ENCODE data around the gene ALDH3B2.
"Not testable (repeated sequence)": the region's sequence is repeated elsewhere in the genome, so short reads cannot be mapped to it uniquely, and the experiment has no call there.

The ALDH3B2 gene

DNA sequence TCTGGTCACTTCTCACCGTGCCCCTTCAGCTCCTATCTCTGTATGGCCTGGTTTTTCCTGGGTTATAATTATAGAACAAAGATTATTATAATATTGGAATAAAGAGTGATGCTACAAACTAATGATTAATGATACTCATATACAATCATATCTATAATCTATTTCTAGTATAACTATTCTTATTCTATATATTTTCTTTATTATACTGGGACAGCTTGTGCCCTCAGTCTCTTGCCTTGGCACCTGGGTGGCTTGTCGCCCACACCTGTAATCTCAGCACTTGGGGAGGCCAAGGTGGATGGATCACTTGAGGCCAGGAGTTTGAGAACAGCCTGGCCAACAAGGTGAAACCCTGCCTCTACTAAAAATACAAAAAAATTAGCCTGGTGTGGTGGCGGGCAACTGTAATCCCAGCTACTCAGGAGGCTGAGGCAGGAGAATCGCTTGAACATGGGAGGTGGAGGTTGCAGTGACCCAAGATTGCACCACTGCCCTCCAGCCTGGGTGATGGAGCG, 14.7 kb downstream of the ALDH3B2 start:
- not testable (repeated sequence) for DNase-seq

DNA sequence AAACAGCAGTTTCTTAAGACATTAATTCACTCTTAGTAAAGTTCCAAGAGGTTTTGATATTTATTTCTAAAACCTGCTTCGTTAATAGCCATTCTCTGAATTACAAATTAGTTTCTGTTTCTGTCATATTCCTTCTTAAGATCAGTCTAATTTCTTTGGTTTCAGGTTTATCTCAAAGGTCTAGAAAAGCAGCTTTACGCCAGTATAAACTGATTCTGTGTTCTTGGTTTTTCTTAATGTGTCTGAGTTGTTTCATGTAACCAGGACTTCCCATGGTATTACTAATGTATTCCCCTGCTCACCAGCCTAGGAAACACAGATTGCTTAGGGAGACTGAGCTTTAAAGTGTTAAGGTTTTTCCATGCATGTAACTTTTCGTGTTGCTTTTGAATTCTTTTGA, 17.1 kb downstream of the ALDH3B2 start:
- DNase-seq, result no peak

DNA sequence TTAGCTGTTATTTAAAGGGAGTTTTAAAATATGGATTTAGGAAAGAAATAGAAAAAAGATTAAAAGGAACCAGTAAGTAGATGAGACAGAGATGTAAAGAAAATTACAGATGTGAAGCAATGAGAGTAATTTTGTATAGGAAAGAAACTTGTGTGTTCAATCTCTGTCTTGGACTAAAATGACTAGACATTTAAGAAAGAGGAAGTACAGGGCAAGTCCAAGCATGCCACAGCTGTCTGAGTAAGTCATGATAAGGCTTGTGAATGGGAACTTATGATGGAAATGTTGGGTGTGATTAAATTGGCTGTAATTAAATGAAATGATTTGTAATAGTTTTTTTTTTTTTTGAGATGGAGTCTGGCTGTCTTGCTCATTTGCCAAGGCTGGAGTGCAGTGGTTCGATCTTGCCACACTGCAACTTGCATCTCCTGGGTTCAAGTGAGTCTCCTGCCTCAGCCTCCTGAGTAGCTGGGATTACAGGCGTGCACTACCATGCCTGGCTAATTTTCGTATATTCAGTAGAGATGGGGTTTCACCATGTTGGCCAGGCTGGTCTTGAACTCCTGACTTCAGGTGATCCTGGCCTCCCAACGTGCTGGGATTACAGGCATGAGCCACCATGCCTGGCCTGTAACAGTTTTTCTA, 18.0 kb downstream of the ALDH3B2 start:
- no peak for DNase-seq

DNA sequence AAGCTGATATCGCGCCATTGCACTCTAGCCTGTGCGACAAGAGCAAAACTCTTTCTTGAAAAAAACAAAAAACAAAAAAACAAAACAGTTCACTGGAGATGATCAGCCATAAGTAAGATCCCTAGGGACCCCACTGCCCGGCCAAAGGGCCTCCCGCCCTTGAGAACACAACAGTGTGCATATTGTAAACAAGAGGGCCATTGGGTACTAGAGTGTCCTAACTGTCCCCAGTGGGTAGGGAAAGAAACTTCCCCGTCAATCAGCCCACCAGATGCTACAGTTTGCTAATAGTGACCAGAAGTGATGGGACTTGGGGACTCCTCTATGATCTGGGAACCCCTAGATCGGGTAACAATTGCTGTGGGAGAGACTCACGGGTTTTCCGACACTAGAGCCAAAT, 20.2 kb downstream of the ALDH3B2 start:
- DNase-seq, result no peak

DNA sequence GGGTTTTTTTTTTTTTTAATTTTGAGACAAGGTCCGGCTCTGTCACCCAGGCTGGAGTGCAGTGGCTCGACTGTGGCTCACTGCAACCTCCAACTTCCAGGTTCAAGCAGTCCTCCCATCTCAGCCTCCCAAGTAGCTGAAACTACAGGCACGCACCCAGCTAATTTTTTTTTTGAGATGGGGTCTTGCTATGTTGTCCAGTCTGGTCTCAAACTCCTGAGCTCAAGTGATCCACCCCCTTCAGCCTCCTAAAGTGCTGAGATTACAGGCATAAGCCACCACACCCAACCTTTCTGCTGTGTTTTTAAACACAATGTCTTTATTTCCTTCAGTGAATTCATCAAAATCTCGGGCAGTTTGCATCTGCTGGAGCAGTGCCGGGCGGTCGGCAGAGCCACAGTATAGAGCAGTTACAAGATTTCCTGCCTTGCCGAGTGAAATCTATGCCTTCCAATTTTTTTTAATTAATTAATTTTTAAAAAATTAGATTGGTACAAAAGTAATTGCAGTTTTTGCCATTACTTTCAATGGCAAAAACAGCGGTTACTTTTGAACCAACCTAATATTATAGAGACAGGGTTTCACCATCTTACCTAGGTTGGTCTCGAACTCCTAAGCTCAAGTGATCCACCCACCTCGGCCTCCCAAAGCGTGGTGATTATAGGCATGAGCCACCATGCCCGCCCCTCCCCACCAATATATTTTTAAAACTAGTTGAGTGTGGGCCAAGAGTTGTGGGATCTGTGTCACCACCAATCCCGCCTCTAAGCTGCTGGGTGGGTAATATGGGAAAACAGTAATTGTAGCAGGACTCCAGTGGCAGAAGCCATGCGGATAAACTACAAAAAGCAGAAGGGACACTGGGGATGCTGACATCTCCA, 21.2 kb downstream of the ALDH3B2 start:
- no peak for DNase-seq

DNA sequence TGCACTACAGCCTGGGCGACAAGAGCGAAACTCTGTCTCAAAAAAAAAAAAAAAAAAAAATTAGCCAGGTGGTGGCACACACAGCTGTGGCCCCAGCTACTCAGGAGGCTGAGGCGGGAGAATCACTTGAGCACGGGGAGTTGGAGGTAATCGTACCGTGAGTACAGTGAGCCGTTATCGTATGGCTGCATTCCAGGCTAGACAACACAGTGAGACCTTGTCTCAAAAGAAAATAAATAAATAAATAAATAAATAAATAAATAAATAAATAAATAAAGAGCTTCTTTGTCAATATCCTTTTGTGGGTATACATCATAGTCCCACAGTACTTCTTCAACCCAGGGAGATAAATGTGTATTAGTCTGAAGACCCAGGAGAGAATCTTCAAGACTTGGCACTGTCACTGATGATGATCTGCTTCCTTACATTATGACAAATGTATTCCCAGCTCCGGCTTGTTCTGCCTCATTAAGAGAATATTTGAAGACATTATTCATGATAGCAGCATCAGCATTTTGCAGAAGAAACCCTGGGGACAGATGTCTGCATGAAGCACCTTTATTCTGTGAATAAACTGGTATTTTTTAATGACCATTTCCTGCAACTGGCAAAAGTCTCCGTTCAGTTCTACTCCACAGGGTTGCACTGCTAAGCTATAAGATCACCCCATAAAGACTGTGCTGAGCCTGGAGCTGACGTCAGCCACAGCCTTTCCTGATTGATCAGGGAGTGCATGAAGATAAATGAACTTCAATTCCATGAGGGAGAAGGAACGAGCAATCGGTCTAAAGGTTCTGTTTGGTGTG, 22.2 kb downstream of the ALDH3B2 start:
- no peak for DNase-seq

DNA sequence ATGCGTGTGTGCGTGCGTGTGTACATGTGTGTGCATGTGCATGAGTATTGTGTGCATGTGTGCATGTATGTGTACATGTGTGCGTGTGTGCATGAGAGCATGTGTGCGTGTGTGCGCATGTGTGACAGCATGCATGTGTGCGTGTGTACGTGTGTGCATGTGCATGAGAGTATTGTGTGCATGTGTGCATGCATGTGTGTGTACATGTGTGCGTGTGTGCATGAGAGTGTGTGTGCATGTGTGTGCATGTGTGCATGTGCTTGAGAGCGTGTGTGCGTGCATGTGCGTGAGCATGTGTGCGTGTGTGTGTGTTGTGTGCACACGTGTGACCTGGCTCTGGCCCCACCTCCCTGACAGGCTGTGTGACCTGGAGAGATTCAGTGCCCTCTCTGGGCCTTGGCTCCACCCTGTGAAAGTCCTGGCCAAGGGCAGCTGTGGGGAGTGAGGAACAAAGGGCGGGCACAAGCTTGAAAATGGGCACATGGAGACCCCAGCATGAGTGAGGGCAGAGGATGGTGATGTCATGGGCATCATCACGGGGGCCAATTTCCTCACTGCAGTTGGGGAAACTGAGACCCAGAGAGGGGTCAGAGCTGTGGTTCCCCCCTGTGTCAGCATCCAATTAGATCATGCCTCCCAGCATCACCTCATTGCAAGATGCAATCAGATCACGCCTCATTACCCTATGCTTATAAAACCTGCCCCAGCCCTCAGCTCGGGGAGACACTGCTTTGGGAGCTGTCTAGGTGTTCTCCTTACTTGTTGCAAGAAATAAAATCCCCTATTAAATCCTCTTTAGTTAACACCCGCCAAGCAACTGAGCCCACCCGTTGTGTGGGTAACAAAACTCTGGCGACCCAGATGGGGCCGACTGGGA, 24.6 kb downstream of the ALDH3B2 start:
- no peak for DNase-seq

DNA sequence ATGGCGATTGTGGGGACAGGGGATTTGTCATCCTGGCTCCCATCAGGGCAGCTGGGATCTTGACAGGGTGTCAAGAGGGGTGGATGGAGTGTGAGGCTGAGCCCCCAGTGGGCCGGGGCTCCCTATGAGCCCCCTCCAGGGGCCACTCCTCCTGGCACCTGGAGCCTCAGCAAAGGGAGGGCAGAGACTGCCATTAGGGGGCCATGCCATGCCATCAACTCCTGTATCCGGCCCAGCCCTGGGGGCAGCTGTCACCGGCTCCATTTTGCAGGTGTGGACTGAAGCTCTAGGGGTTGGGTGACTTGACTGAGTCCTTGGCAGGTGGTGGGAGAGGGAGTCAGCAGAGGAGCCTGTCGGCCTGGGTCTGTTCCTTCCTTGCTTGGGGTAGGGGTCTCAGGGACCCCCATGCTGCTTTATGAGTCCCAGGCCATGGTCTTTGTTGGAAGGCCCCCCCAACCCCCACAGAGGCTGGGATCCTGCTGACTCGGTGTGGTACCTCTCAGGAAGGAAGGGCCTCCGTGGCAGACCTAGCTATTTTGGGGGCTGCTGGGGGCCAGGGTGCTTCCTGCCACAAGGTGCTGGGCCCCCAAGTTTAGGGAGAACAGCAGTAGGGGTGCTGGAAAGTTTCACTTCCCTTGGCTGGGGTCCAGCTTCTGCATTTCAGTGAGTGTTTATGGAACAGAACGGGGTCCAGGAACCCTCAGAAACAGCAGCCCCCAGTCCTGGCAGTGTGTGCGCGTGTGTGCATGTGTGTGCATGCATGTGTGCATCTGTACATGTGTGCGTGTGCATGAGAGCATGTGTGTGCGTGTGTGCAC, 25.4 kb downstream of the ALDH3B2 start:
- DNase-seq, result no peak

DNA sequence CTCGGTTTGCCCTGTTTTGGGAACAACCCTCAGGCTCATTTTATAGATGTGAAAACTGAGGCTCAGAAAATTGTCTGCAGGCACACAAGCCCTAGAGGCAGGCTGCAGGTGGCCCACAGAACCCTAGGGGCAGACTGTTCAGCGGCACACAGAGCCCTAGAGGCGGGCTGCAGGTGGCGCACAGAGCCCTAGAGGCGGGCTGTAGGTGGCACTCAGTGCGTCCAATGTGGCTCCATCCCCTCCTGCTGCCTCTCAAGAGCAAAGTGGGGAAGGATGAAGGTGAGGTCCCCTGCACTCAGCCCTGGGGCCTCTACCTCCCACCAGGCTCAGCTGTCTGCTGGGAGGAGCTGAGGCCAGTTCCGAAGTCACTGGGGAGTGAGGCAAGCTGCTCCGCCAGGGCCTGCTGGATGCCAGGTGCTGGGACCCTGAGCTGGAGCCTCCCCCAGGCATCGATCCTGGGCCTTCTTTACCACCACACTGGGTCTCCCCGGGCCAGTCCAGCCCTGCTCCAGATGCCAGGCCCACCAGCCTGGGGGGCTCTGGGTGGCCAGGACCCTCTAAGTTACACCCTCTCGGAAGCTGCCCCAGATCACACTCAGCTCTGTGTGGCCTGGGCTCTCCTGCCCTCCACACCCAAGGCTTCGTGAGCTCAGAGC, 26.2 kb downstream of the ALDH3B2 start:
- no peak for DNase-seq

DNA sequence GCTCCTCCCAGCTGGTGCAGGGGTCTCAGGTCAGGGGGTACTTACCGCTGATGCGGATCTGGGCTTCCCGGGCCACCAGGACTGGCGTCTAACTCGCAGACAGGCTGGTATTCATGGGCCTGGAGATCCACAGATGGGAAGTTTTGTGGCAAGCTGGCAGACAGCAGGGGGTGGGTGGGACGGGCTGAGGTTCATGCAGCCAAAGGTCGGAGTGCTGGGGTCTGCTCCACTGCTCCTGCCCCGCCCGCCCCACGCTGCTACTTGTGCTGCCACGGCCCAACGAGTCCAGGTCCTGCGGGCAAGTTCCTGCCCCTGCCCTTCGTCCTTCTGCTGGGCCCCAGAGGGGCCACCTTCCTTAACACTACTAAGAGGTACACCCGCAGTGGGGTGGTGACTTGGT, 27.0 kb downstream of the ALDH3B2 start:
- no peak for DNase-seq

DNA sequence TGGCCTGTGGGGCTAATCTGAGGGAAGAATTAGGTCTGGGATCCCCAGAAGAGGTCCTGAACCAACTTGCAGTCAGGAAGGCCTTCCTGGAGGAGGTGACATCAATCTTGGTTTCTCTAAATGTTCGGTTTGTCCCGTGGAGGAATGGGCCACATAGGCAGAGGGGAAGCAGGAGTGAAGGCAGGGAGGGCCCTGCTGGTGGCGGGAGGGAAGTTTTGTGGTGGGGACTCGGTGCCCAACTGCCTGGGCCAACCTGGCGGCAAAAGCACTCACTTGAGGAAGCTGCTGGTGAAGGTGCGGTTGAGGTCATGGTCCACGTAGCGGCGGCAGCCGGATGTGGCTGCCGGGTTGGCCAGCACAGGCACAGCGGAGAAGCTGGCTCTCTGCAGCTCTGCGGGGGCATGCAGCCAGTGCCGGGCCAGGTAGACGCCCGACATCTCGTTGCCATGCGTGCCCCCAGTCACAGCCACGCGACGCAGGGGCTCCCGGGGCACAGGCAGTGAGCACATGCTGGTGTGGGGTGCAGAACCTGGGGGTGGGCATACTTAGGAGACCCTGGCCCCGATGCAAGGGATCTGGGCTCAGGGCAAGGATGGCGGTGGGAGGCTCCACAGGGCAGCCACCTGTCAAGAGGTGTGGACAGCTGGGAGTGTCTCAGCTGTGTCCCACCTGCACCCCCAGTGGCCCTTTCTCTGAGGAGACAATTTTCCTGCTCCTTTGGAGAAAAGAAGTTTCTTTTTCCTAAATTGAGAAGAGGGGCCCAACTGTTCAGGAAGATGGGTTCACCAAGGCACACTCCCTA, 27.7 kb downstream of the ALDH3B2 start:
- no peak for DNase-seq

DNA sequence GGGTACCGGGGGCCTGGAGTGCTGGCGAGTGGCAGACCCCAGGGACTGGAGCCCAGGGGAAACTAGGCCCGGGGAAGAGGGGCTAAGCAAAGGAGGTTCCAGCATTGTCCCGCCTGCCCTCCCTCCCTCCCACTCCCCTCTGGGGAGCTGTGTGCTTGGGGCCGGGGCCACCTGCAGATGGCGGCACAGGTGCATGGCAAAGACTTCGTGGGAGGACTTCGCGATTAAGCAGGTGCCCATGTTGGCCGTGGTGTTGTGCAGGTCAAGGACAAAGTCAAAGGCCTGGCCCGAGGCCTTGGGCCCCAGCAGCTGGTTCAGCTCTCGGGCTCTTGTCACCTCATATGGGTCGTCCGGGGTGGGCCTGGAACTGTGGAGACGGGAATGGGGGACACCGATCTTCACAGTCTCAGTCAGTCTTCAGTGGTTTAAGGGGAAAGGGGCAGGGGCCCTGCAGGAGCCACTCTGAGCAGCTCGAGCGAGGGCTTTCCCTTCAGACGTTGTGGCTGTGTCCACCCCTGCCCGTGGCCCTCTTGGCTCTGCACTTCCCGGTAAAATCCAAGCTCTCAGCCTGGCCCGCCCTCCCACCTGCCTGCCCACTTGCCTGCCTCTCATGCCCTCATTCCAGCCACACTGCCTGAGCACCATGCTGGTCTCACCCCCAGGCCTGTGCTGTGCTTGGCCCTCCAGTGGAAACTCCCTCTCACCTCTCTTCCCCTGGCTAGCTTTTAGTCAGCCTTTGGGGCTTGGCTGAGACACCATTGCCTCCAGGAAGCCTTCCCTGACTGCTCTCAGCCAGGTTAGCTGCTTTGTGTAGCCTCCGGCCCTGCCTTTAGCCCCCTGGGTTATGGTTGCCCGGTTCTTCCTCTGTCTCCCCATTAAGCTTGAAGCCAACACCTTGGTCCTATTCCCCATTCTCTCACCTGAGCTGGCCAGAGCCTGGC, 28.6 kb downstream of the ALDH3B2 start:
- DNase-seq, result no peak

DNA sequence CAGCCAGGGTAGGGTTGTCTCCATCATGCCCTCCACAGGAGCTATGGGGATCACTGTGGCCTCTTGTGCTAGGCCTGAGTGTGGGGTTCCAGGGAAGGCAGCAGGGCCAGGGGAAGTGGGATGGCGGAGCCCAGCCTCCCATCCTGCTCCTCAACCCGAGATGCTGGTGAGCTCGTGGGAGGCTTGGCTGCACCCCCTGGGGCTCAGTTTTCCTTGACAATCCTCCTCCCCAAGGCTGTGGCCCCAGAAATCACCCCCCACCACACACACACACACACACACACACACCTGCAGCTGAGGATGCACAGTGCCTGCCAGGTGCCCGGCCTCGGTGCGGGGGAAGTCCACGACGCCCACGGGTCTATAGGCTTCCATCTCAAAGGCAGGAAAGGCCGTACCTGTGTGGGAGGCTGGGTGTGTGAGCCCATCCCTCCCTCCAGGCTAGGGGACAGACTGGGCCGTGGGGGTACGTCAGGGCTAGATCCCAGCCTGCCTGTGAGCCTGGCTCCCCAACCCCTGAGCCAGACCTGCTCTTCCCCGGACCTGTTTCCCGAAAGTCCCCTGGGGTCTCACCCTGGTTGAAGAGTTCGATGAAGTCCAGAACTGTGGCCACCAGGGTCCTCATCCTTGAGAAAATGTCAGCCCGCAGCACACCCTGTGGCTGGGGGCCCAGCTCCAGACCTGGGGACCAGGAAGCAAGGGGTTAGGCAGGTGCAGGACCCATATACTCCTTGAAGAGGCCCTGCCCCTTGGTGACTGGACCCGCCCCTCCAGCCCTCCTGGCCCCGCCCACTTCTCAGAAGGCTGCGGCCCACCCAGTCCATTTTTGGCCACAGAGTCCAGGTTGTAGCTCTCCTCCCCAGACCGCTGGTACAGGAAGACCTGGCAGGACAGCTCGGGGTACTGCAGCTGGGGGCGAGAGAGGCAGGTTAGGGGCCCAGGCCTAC, 29.7 kb downstream of the ALDH3B2 start:
- DNase-seq, result no peak

DNA sequence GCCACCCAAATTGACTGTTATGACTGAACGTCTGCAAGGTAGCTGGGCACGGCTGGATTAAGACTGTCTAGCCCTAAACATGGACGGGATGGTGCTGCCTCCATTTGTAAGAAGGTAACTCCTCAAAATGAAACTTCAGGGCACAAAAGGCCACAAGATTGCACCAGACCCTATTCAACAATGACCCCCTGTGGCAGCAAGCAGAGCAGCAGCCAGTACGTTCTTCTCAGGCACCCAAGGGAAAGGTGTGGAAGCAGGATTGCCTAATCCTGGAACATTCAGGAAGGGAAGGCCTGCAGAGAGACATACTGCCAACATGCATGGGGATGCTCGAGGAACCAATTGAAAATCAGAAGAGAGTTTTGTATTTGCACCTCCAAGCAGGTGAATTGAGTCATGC, 30.4 kb downstream of the ALDH3B2 start:
- no peak for DNase-seq

DNA sequence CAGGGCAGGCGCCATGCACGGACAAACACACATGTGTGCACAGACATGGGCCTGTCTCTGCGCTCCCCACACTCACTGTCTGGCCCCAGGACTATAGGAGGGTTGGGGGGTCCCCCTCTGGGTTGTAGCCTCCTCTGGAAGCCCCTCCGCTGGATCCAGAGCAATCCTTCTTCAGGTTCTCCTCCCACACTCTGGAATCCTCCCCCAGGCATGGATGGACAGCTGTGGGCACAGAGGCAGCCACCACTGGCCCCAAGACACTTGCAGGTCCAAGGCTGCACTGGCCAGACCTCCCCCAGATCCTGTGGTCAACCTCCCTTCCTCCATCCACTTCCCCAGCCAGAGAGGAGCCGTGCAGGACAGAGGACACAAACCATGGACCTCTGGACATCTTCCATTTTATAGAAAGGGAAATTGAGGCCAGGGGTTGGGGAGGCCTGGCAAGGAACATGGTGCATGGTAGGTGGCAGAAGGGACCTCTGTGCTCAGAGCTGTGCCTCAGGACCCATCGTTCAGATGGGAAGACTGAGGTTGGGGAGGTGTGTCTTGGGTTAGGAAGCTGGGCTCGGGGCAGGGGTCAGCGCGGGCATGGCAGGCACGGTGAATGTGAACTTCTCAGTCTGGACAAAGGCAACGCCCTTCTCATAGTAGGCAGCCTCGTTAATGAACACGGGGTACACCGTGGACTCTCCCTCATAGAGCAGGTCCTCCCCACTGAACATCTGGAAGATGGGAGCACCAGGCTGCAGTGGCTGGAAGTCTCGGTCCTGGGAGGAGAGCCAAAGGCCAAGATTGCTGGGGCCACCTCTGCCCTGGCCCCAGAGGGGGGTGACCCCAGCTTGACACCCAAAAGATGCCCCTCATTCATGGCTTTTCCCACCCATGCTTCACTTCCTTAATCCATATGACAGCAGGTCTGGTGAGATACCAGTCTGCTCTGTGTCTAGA, 32.0 kb downstream of the ALDH3B2 start:
- DNase-seq, result no peak

Measured in retina (tissue), 1 donor.